Stimulated activated CD4-positive, alpha-beta T cell treated with anti-CD3 and anti-CD28 coated beads, Interleukin-2, amount 100 ng/mL, for 48 hours (primary cell): Measurements from ENCODE around the gene RPP30.

ENCODE experiments used
- DNase-seq, 2 donors: peaks; one replicate each; pipeline ENCODE4 v3.0.0-alpha.2; 2020

The RPP30 gene

DNA sequence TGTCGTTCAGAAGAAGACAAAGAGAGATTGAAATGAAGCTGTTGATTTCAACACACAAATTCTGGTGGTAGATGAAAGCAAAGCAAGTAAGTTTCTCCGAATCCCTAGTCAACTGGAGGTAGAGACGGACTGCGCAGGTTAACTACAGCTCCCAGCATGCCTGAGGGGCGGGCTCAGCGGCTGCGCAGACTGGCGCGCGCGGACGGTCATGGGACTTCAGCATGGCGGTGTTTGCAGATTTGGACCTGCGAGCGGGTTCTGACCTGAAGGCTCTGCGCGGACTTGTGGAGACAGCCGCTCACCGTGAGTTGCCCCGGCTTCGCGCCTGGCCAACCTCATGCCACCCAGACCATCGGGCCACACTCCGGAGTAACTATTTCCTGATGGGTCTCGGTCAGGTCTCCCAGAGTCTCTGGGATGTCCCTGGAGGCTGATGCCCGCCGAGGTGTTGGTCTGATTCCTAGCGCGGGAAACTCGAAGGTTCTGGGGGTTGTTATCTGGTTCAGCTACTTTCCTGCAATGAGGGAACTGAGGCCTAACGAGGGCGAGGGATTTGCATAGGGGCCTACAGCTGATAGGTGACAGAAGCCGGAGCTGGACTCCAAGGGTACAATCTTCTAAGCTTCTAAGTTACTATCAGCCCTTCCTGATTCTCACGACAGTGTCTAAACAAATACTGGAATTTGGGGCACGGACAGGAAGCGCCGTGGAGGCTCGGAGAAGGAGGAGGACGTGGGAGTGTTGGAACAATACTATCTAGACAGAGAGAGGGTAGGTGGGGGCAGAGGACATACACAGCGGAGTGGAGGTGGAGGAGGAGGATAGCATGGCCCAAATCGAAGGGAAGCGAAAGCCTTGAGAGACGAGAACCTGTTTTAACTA, at the start of gene RPP30:
Gene RPP30 (plus strand): TSS at position 209 of the 882 bp plus-strand sequence. CDS start 13 bp downstream, at position 222.
- peak; percentile 70 to 79 for DNase-seq

DNA sequence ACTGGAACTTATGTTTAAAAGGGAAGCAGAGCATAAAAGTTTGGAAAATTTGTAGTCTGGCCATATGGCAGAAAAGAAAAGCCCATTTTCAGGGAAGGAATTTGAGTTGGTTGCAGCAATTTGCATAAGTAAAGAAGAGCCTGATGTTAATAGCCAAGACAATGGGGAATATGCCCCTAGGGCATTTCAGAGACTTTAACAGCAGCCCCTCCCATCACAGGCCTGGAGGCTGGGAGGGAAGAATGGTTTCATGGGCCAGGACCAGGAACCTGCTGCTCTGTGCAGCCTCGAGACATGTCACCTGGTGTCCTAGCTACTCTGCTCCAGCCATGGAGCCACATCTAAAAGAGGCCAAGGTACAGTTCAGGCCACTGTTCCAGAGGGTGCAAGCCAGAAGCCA, 49.3 kb upstream of the RPP30 start:
- no peak for DNase-seq

DNA sequence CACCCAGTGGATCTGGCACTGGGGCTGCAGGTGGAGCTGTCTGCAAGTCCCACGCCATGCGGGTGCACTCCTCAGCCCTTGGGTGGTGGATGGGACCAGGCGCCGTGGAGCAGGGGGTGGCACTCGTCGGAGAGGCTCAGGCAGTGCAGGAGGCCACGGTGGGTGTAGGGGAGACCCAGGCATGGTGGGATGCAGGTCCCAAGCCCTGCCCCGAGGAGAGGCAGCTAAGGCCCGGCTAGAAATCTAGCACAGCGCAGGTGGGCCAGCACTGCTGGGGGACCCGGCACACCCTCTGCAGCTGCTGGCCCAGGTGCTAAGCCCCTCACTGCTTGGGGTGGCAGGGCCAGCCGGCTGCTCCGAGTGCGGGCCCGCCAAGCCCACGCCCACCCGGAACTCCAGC, 39.7 kb upstream of the RPP30 start:
- DNase-seq, result no peak

DNA sequence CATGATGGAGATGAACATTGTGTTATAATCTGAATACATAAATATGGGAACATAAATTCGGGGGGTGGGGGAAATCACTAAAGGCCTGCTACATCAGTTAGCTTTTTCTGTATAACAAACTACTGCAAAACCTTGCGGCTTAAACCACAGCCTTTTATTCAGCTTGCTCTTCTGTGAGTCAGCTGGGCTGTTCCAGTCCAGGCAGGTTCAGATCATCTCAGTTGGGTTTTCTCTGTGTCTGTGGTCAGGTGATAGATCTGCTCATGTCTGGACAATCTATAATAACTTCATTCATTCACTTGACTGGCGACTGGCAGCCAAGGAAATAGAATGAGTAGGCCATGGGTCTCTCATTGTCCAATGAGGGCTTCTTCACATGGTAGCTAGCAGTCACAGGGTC, 37.4 kb upstream of the RPP30 start:
- DNase-seq, result no peak

DNA sequence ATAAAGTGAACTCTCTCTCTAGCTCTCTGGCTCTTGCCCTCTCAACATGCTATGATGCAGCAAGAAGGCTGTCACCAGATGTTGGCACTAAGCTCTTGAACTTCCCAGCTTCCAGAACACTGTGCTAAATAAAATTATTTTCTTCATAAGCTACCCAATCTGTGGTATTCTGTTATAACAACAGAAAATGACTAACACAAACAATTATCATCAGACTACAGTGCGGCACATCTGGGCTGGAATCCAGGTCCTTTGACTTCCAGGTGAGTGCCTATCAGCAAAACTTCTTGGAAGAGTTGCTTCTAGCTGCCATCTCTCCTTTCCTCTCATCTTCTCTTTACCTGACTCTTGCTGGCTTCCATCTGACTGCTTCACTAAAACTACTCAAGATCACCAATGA, 34.3 kb upstream of the RPP30 start:
- no peak for DNase-seq

DNA sequence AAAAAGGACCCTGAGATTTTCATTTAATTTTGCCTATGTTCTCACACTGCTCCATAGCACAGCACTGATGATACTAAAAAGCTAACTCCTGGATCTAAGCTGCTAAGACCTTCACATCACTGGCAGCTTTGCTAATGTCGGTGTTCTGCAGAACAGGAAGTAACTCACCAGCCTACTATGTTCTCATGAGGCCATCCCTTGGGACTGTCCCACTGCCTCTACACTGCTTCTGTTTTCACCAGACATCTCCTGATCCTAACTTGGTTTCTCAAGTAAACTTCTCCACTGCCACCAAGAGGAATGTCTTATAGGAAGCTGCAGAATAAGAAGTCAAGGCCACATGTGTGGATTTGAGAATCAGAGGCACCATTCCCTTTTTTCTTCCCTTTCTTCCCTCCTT, 29.0 kb upstream of the RPP30 start:
- DNase-seq, result no peak

DNA sequence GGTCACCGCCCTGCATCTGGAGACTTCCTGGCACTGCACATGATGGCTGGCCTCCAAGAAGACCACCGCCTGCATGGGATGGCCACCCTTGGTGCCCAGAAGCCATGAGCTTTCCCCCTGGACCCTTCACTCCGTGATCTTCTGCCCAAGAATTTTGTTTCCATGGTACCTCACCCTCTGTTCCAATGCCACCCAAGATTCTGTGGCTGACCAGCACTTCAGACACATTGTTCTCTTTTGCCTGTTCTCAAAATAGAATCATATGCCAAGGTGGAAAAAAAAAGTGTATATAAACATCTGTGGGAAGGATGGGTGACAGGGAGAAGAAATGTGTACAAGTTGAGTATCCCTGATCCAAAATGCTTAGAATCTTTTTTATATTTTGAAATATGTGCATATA, 26.0 kb upstream of the RPP30 start:
- no peak for DNase-seq

DNA sequence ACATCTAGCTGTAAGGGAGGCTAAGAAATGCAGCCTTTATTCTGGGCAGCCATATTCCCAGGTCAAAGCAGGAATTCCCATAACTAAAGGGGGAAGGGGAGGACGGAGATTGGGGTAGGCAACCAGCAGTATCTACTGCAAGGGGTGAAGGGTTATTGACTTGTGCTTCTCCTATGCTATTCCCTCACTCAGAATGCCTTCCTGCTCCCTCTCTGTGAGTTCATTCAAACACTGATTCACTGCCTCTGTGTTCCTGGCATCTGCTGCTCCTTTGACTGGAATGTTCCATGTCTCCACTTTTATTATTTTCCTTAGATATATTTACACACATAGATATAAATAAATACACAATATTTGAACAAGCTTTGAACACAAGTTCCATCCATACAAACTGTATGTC, 25.0 kb upstream of the RPP30 start:
- DNase-seq, result no peak

DNA sequence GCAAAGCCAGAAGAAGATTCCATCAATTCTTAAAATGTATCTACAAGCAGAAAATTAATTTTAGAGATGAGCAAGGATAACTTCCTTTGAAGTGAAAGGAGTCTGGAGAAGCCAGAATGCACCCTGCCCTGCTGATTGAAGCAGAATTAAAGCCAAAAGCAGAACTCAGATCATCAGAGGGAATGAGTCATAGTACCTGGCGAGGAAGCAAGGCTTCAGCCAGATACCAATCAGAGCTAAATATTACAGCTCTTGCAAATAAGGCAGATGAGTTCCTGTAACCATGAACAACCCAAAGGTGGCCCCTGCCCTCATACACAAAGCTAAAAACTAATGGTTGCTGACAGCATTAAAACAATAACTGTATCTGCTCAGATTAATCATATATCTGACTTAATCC, 24.3 kb upstream of the RPP30 start:
- no peak for DNase-seq

DNA sequence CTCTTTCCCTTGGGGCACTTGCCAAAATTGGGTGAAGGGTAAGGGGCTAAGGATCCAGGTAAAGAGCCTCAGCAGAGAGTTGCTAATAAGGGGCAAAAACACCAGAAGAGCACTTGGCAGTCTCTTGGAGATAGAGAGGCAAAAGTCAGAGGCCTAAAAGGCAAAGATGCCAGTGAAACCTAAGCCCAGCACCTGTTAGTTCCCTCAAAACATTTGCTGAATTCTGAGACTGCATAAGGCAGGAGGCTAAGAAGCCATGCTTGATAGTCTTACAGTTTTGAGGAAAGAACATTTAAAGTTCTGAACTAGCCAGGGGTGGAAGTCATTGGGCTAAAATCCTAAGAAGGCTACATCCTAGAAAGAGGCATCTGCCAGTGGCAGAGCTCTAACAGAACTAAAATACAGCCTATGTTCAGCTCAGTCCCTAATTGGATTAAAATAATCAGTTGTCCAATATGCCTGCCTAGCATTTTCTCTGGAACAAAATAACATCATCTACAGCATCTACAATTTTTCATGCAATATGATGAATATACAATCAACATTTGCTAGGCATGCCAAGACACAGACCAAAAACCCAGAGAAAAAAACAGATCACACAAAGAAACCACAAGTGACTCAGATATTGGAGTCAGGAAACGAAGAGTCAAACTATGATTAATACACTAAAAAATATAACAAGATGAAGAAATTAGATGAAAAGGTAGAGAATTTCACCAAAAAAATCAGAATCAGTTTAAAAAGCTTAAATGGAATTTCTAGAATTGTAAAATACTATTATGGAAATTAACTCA, 21.6 kb upstream of the RPP30 start:
- no peak for DNase-seq

DNA sequence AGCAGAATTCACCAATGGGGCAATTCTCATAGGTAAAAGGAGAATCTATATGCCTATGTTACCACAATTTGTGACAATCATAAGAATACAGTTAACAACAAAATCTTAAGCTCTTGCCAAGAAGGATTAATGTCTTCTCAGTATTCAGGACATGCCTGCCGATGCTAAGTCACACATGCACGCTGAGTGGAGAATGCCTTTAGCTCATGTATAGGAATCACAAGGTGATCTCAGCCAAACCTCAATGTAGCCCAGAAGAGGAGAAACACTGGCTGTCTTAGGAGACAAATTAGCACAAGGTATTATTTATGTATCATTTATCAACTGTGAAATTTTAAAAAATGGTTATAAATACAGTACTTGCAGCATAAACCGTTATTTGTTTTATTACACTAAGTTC, 16.6 kb upstream of the RPP30 start:
- no peak for DNase-seq

DNA sequence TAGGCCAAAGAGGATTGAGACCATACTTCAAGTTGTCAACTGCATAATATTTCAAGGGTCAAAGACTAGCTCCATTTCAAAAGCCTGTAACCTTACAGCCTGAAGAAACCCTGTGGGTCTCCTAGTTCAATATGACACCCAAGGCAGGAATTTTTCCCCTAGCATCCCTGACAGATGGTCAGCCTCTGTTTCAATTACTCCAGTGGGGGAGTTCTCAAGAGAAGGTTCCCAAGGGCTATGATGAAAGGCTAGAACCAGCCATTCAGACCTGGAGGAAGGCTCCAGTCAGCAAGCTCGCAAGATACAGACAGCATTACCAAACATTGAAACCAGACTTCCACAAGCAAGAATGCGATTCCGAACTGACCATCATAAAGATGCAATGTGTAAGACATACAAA, 15.5 kb upstream of the RPP30 start:
- DNase-seq, result no peak

DNA sequence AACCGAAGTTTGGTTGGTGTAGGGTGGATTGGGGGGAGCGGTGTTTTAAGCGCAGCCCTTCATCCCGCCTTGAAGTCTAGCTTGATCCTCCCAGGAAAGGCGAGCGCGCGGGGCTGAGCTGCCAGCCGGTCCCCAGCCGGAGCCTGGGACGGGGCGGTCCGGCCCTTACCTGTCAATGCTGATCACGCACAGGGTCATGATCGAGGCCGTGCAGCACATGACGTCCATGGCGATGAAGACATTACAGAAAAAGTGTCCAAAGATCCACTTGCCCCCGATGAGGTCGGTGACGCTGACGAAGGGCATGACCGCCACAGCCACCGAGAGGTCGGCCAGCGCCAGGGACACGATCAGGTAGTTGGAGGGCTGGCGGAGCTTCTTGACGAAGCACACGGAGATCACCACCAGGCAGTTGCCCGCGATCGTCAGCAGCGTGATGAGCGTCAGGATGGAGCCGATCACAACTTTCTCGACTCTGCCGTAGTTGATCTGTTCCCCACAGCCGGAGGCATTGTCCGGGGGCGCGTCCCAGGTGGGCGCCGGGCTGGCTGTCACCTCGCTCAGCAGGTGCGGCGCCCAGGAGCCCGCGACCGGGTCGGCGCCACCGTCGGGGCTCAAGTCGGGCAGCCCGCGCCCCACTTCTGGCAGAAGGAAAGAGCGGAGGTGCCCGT, 14.7 kb upstream of the RPP30 start:
- DNase-seq, result no peak

DNA sequence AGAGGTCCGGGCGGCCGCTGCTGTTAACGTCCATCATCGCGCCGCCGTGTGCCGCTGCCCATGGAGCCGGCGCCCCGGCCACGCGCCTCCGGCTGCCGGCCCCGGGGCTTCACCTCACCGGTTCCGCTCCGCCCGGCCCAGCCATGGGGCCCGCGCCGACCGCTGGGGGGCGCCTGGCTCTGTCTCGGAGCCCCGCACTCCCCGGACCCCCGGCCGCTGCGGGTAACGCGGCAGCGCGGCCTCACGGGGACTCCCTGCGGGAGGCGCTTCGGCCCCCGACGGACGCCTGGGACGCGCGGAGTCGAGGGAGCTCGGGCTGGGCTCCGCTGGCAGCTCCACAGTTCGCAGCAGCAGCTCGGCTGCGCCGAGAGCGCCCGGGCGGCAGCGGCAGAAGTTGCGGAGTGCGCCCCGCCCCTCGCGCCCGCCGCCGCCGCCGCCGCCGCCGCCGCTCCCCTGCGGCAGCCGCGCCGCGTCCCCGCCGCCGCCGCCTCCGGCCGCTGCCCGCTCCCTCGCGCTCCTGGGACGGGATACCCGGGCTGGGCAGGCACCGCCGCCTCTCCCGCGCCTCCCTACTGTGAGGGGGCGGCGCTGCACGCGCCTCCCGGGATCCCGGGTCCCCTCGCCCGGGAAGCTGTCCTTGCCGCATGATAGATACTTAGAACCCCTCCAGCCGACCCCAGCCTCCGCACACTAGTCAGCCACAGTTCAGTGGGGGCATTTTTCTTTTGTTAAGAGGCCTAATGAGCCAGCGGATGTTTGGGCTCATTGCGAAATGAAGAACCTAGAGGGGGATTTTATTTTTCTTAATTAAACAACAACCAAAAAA, 13.9 kb upstream of the RPP30 start, which contains the start of gene HTR7:
Gene HTR7 (minus strand): TSS at position 405 of the 826 bp plus-strand sequence. CDS start 368 bp downstream, at position 37.
- peak; percentile 44 to 51 for DNase-seq

DNA sequence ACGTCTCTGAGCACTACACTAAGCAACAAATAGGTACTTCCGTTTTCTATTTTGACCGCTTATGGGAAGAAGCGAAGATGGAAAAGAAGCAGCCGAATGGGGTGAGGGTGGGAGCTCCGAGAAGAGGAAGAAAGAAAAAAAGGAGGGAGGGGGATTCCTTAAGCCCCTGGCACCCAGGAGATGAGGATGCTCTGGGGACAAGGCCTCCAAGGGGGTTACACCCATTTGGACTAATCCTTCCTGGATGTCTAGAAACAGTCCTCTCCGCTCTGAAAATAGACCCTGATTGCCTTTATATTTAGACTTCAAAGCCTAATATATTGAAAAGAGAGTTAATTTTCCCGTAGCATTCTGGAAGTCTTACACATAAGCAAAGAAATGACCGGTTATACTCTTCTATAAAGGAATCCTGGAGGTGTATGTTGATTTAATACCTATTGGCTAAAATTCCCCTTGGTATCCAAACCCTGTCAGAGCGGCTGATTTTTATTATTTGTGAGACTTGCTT, 13.3 kb upstream of the RPP30 start:
- no peak for DNase-seq

DNA sequence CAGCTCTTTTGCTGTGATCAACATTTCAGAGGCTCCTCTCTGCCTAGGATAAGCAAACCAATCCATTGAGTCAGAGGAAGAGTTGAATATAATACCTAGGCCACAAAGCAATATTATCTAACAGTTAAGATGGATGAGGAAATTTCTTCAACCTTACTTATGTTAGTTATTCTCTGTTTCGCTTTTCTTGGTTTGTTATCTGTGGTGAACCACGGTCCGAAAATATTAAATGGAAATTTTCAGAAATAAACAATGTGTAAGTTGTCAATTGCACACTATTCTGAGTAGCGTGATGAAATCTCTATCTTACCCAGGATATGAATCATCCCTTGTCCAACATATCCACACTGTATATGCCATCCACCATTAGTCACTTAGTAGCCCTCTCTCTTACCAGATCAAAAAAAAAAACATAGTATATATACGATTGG, 12.4 kb upstream of the RPP30 start:
- DNase-seq, result no peak

DNA sequence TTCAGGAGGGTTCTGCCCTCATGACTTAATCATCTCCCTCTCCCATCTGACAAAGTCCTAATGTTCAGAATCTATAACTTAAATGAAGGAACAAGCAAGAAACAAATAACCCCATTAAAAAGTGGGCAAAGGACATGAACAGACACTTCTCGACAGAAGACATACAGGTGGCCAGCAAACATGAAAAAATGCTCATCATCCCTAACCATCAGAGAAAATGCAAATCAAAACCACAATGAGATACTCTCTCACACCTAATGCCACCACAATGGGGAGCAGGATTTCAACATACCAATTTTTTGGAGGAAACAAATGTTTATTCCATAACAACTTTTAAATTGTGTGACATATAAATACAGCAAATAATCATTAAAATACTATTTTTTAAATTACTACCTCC, 11.0 kb upstream of the RPP30 start:
- DNase-seq, result no peak

DNA sequence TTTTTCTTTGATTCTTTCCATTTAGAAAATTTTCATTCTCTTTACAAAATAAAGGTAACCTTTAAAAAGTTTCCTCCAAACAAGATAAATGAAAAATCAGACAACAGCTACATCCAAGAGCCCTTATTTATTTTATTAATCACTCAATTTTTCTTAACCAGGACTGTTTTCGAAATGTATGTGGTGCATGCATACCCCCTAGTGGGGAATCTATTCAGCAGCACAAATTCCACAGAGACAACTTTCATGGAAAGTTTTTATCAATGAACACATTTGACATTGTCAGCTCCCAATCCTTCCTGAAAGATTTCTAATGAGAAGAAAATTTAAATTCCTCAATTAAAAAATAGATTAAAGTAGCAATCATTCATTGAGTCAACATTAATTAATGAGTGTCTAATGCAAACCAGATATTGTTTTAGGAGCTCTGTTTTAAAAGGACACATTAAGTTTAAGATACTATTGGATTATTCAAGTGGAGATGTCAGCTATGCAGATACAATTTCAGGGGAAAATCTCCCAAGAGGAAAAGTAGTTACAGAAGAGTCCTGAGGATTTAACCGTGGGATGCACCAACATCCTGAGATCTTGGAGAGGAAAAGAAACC, 8.8 kb upstream of the RPP30 start:
- no peak for DNase-seq

DNA sequence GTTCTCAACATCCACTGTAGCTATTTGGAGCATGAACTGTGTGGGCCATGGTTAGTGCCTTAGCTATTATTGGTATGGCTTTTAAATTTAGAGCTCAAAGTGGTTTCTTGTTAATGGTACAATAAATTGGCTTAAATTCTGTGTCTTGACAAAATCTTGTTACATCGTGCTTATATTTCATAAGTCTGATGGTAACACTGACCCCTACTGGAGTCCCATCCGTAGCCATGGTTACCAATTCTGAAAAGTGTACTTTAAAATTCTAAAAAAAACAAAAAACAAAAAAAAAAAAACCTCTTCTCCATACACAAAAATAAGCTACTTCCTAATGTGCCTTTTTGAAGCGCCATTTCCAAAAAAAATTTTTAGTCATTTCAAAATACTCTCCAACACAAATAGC, 6.4 kb upstream of the RPP30 start:
- DNase-seq, result no peak

DNA sequence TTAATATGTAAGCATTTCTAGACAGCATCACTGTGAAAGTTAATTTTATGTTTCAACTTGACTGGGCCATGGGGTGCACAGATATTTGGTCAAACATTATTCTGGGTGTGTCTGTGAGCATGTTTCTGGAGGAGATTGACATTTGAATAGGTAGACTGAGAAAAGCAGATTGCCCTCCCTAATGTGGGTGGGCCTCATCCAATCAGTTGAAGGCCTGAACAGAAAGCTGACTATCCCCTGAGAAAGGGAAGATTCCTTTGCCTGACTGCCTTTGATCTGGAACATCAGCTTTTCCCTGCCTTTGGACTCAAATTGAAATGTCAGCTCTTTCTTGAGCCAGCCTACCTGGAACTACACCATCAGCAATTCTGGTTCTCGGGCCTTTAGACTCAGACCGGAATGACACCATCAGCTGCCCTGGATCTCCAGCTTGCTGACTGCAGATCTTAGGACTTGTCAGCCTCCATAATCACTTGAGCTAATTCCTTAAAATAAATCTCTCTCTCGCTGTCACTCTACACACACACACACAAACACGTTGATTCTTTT, 5.7 kb upstream of the RPP30 start:
- DNase-seq, result no peak

DNA sequence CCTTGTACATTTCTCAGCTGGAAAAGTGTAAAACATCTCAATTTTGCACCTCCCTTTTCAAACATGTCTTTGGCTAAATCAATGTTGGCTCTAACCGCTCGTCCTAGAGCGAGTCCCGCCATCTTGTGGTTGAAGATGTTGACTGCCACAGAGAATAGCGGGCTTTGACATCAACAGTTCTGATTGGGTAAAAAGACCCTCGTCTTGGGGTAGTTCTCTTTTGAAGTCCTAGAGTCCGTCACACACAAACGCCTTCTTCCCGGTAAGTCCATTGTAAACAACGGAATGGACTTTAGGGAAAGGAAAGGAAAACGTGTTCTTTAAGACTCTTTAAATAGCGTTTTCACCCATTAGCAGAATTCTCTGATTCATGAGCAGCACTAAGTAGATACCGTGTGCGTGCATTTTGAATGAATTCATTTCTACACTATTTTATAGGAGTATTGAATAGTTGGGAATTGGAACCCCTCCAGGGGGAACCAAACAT, 452 bp upstream of the RPP30 start:
- DNase-seq, result peak in 1 of 2 donors; percentile 18
